ENCODE measurements around the gene PCYOX1L. TPM values are rescaled to one million over a fixed set of nuclear protein-coding genes. Genes with fewer than 3 reads are reported as not detected.

PCYOX1L gene
- total and polyA plus RNA-seq, 2 of the 8 experiments (the other 6 are each of a cell fraction or from before 2014, with no cell fraction given): 6.8 to 17.2 TPM

- TF ChIP-seq CHD7 (IDR thresholded peaks at IDR 0.05; ENCODE audit: insufficient replicate concordance, low read length) (no peak), HDAC6 (IDR thresholded peaks at IDR 0.05; ENCODE audit: low read depth, low read length) (no peak), NRF1 (IDR thresholded peaks at IDR 0.05; ENCODE audit: low read depth, low read length) (no peak)
These were observed 31.2 kb upstream of the PCYOX1L start (continued) for GRCh38 chr5:149326611-149327010.
